ENCODE measurements around the gene R3HDM2.
"Not testable (repeated sequence)": the region's sequence is repeated elsewhere in the genome, so short reads cannot be mapped to it uniquely, and the experiment has no call there.

Gene R3HDM2

GRCh38 chr12:57446292-57446960 lies 15.6 kb upstream of the R3HDM2 start:
- DNase-seq (ENCODE audit: low read depth): no peak
- H3K4me3 ChIP-seq (ENCODE audit: low read depth, low read length): no peak overlapping the region
- TF ChIP-seq CTCF (conservative IDR thresholded peaks at IDR 0.05; ENCODE audit: low read depth, low read length): no peak

GRCh38 chr12:57444744-57445143 lies 13.9 kb upstream of the R3HDM2 start:
- TF ChIP-seq CTCF (conservative IDR thresholded peaks at IDR 0.05; ENCODE audit: low read depth, low read length): no peak

GRCh38 chr12:57444337-57444736 lies 13.5 kb upstream of the R3HDM2 start:
- H3K4me3 ChIP-seq (ENCODE audit: low read depth, low read length); DNase-seq (ENCODE audit: low read depth): not testable (repeated sequence)

More at GRCh38 chr12:57444744-57445143, 13.9 kb upstream of the R3HDM2 start:
- DNase-seq (ENCODE audit: low read depth): no peak
- no peak overlapping the region for H3K4me3 ChIP-seq (ENCODE audit: low read depth, low read length)

- no peak for DNase-seq (ENCODE audit: low read depth)
- TF ChIP-seq CTCF (conservative IDR thresholded peaks at IDR 0.05; ENCODE audit: low read depth, low read length): no peak
- no peak overlapping the region for H3K4me3 ChIP-seq (ENCODE audit: low read depth, low read length)
These were observed 11.1 kb upstream of the R3HDM2 start for GRCh38 chr12:57441846-57442427.

GRCh38 chr12:57441393-57441792 lies 10.6 kb upstream of the R3HDM2 start:
- not testable (repeated sequence) for H3K4me3 ChIP-seq (ENCODE audit: low read depth, low read length); DNase-seq (ENCODE audit: low read depth)

- no peak for DNase-seq (ENCODE audit: low read depth)
- H3K4me3 ChIP-seq (ENCODE audit: low read depth, low read length): no peak overlapping the region
- TF ChIP-seq CTCF (conservative IDR thresholded peaks at IDR 0.05; ENCODE audit: low read depth, low read length): no peak
These were observed 9.0 kb upstream of the R3HDM2 start for GRCh38 chr12:57439762-57440266.

- no peak overlapping the region for H3K4me3 ChIP-seq (ENCODE audit: low read depth, low read length)
- no peak for DNase-seq (ENCODE audit: low read depth)
- no peak for TF ChIP-seq CTCF (conservative IDR thresholded peaks at IDR 0.05; ENCODE audit: low read depth, low read length)
These were observed 7.6 kb upstream of the R3HDM2 start for GRCh38 chr12:57438400-57438799.

GRCh38 chr12:57435293-57435692 lies 4.5 kb upstream of the R3HDM2 start:
- TF ChIP-seq CTCF (conservative IDR thresholded peaks at IDR 0.05; ENCODE audit: low read depth, low read length): no peak
- DNase-seq (ENCODE audit: low read depth): no peak
- no peak overlapping the region for H3K4me3 ChIP-seq (ENCODE audit: low read depth, low read length)

Measured in choroid plexus epithelial cell (primary cell).